ENCODE data around the gene HDDC3.
"Not testable (repeated sequence)": the region's sequence is repeated elsewhere in the genome, so short reads cannot be mapped to it uniquely, and the experiment has no call there.

HDDC3 gene

DNA sequence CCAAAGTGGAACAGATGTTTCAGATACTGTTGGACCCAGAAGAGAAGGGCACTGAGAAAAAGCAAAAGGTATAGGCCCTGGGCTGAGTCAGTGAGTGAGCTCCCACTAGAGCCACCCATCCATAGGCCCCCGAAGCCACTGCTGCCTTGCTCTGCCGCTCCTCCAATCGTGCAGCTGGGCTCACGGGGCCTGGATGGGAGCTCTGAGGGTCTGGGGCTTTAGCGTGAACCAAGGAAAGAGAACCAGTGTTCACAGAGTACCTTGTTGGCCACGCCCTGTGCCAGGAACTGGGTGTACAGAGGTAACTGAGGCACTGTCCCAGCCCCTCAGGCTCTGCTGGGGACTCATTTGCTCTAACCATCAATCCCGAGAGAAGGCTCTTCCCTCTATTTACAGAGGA, 7.4 kb upstream of the HDDC3 start:
- Histone ChIP-seq H3K36me3 (ENCODE audit: insufficient read depth, low read length) (peaks cover 55% of the 10 kb centered on the region), H3K27me3 (ENCODE audit: control insufficient read depth, insufficient read depth, low read length) (no peaks in the 10 kb centered on the region), H3K4me2 (ENCODE audit: low read length) (no peak overlapping the region), H3K4me3 (ENCODE audit: low read length) (no peak overlapping the region), H3K9ac (ENCODE audit: low read depth, low read length) (no peak overlapping the region), H3K9me3 (replicated peaks; ENCODE audit: low read length) (no peaks in the 10 kb centered on the region), H3K4me1 (ENCODE audit: control insufficient read depth, insufficient read depth, low read length) (peaks cover 16% of the 10 kb centered on the region)

- Histone ChIP-seq H3K27me3 (ENCODE audit: control insufficient read depth, insufficient read depth, low read length) (no peaks in the 10 kb centered on the region), H3K4me1 (ENCODE audit: control insufficient read depth, insufficient read depth, low read length) (peaks cover 23% of the 10 kb centered on the region), H3K36me3 (ENCODE audit: insufficient read depth, low read length) (peaks cover 48% of the 10 kb centered on the region), H3K4me3 (ENCODE audit: low read length) (no peak overlapping the region), H3K9ac (ENCODE audit: low read depth, low read length) (no peak overlapping the region), H3K4me2 (ENCODE audit: low read length) (no peak overlapping the region), H3K9me3 (replicated peaks; ENCODE audit: low read length) (no peaks in the 10 kb centered on the region)
Measured at GRCh38 chr15:90938261-90938660, 5.9 kb upstream of the HDDC3 start.

GRCh38 chr15:90936823-90937222, 4.5 kb upstream of the HDDC3 start:
- H3K27me3 ChIP-seq (ENCODE audit: control insufficient read depth, insufficient read depth, low read length): no peaks in the 10 kb centered on the region
- H3K9me3 ChIP-seq (replicated peaks; ENCODE audit: low read length): no peaks in the 10 kb centered on the region
- H3K4me1 ChIP-seq (ENCODE audit: control insufficient read depth, insufficient read depth, low read length): peaks cover 29% of the 10 kb centered on the region
- peaks cover 34% of the 10 kb centered on the region for H3K36me3 ChIP-seq (ENCODE audit: insufficient read depth, low read length)
- no peak overlapping the region for H3K4me3 ChIP-seq (ENCODE audit: low read length)
- H3K4me2 ChIP-seq (ENCODE audit: low read length): peak overlapping the region; percentile 97
- H3K9ac ChIP-seq (ENCODE audit: low read depth, low read length): peak overlapping the region; percentile 94

DNA sequence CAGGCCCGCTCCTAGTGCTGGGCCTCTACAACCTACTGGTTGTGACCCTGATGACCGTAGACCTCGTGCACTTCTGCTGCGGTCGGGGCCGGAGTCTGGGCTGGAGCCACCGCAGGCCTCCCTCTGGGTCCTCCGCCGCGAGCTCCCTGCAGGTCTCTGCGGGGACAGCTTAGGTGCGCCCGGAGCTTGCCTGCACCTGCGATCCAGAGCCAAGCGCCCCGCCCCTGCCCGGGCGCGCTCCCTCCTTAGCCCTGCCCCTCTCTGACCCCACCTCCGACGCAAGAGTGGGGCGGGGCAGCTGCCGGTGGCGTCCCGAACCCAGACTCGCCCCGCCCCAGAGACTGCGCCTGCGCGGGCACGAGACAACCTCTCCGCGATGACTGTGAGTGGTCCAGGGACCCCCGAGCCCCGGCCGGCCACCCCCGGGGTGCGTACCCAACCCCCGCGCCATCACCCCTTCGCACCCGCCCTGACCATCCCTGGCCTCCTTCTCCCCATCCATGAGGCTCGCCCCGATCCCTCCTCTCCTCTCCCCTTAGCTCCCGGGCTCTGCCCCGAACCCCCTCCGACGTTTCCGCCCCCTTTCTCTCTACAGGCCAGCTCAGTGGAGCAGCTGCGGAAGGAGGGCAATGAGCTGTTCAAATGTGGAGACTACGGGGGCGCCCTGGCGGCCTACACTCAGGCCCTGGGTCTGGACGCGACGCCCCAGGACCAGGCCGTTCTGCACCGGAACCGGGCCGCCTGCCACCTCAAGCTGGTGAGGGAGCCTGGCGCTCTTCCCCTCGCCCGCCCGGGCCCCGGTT, 2.8 kb upstream of the HDDC3 start, which contains the start of gene UNC45A:
TSS of gene UNC45A (plus strand) at position 337 of the 803 bp plus-strand sequence. CDS start at position 377, 40 bp downstream.
- Histone ChIP-seq H3K4me1 (ENCODE audit: control insufficient read depth, insufficient read depth, low read length) (peaks cover 44% of the 10 kb centered on the region), H3K27me3 (ENCODE audit: control insufficient read depth, insufficient read depth, low read length) (no peaks in the 10 kb centered on the region), H3K36me3 (ENCODE audit: insufficient read depth, low read length) (peaks cover 21% of the 10 kb centered on the region), H3K4me3 (ENCODE audit: low read length) (peak within 1 kb of the TSS; percentile 90), H3K9ac (ENCODE audit: low read depth, low read length) (peak within 1 kb of the TSS; percentile 94), H3K4me2 (ENCODE audit: low read length) (peak within 1 kb of the TSS; percentile 97), H3K9me3 (replicated peaks; ENCODE audit: low read length) (no peaks in the 10 kb centered on the region)

DNA sequence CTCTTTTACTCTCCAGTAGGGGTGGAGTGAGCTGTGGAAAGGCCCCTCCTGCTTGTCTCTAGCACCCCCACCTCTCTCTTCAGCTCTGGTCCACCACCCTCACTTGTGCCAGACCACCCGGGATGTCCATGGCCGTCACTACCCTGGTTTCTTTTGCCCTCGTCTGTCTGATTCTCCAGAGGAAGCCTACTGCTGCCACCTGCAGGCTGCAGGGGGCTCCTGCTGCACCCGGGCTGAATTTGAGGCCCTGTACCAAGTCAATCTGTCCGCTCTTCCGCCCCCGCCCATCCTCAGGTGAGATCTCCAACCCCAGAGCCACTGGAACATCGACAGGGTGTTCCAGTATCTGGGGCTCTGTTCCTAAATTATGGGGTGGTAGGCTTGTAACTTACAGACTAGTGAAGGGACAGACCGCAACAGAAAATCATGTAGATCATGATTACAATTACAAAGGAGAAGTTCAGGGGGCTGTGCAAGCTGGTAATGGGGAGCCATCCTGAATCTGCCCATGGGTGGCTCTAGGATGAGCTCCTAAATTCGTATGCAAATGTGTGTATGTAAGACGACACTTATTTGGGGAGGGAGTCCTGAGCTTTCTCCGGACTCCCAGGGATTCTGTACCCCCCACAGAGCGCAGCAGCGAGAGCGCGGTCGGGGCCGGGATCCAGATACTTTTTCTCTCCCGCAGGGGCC, 2.1 kb upstream of the HDDC3 start:
- peak overlapping the region; percentile 90 for H3K4me3 ChIP-seq (ENCODE audit: low read length)
- H3K4me2 ChIP-seq (ENCODE audit: low read length): peak overlapping the region; percentile 97
- peak overlapping the region; percentile 94 for H3K9ac ChIP-seq (ENCODE audit: low read depth, low read length)
- peaks cover 47% of the 10 kb centered on the region for H3K4me1 ChIP-seq (ENCODE audit: control insufficient read depth, insufficient read depth, low read length)
- no peaks in the 10 kb centered on the region for H3K9me3 ChIP-seq (replicated peaks; ENCODE audit: low read length)
- peaks cover 14% of the 10 kb centered on the region for H3K36me3 ChIP-seq (ENCODE audit: insufficient read depth, low read length)
- H3K27me3 ChIP-seq (ENCODE audit: control insufficient read depth, insufficient read depth, low read length): no peaks in the 10 kb centered on the region

GRCh38 chr15:90933301-90933700, 952 bp upstream of the HDDC3 start:
- no peak overlapping the region for H3K4me2 ChIP-seq (ENCODE audit: low read length)
- peaks cover 7% of the 10 kb centered on the region for H3K36me3 ChIP-seq (ENCODE audit: insufficient read depth, low read length)
- H3K9ac ChIP-seq (ENCODE audit: low read depth, low read length): no peak overlapping the region
- peaks cover 49% of the 10 kb centered on the region for H3K4me1 ChIP-seq (ENCODE audit: control insufficient read depth, insufficient read depth, low read length)
- no peaks in the 10 kb centered on the region for H3K9me3 ChIP-seq (replicated peaks; ENCODE audit: low read length)
- H3K27me3 ChIP-seq (ENCODE audit: control insufficient read depth, insufficient read depth, low read length): no peaks in the 10 kb centered on the region
- H3K4me3 ChIP-seq (ENCODE audit: low read length): no peak overlapping the region

DNA sequence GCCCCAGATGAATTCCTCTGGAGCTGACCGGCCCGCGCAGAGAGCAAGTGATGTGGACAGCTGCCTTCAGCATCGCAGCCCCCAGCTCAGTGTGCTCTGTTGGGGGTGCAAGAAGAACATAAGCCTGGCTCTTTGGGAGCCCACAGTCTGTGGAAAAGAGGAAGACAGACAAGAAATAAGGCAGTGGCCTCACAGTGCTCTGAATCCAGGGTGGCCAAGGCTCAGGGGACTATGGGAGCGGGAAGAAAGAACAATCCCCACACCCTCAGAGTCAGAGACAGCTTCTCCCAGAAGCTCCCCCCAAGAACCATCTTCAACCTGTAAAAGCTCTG, 277 bp upstream of the HDDC3 start:
- H3K4me3 ChIP-seq (ENCODE audit: low read length): peak overlapping the region; percentile 94
- H3K4me1 ChIP-seq (ENCODE audit: control insufficient read depth, insufficient read depth, low read length): peaks cover 49% of the 10 kb centered on the region
- H3K4me2 ChIP-seq (ENCODE audit: low read length): peak overlapping the region; percentile 100

GRCh38 chr15:90931575-90931827, 848 bp downstream of the HDDC3 start:
- peaks cover 44% of the 10 kb centered on the region for H3K4me1 ChIP-seq (ENCODE audit: control insufficient read depth, insufficient read depth, low read length)
- no peaks in the 10 kb centered on the region for H3K27me3 ChIP-seq (ENCODE audit: control insufficient read depth, insufficient read depth, low read length)
- H3K9ac ChIP-seq (ENCODE audit: low read depth, low read length): peak overlapping the region; percentile 88
- no peaks in the 10 kb centered on the region for H3K9me3 ChIP-seq (replicated peaks; ENCODE audit: low read length)
- peak overlapping the region; percentile 100 for H3K4me2 ChIP-seq (ENCODE audit: low read length)
- no peaks in the 10 kb centered on the region for H3K36me3 ChIP-seq (ENCODE audit: insufficient read depth, low read length)
- H3K4me3 ChIP-seq (ENCODE audit: low read length): peak overlapping the region; percentile 94

More for the DNA sequence above, 277 bp upstream of the HDDC3 start:
- peaks cover 5% of the 10 kb centered on the region for H3K36me3 ChIP-seq (ENCODE audit: insufficient read depth, low read length)
- no peaks in the 10 kb centered on the region for H3K9me3 ChIP-seq (replicated peaks; ENCODE audit: low read length)
- H3K9ac ChIP-seq (ENCODE audit: low read depth, low read length): peak overlapping the region; percentile 88
- no peaks in the 10 kb centered on the region for H3K27me3 ChIP-seq (ENCODE audit: control insufficient read depth, insufficient read depth, low read length)

DNA sequence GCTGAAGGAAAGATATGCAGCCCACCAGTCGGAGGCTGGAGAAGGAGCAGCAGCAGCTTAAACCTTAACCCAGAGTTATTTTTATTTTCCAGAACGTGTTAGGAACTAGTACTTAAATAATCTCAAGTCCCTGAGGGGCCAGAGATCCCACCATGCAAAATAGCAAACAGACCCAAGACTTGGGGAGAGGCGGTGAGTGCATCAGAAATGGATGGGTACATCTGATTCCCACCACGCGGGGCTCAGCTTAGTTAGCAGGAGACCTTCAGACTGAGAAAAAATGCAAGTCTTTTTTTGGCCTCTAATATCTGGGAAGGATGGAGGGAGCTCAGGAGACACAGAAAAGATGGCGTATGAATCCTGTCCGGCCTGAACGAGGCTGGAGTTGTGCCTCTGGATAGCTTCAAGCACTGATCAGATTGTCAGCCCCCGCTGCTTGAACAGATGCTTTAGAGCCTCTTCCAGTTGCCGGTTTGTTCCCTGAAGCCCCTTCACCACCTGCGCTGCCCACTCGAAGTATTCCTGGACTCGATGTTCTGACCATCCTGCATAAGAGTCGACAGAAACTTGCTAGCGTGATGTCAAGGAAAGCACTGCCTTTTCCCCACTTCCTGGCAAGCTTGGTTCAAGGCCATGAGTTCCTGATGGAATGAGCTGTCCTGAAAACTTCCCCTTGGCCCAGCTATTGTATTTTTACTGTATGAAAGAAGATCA, 1.3 kb downstream of the HDDC3 start:
- peak overlapping the region; percentile 79 for H3K4me3 ChIP-seq (ENCODE audit: low read length)
- H3K4me1 ChIP-seq (ENCODE audit: control insufficient read depth, insufficient read depth, low read length): peaks cover 39% of the 10 kb centered on the region
- H3K9me3 ChIP-seq (replicated peaks; ENCODE audit: low read length): no peaks in the 10 kb centered on the region
- peak overlapping the region; percentile 84 for H3K9ac ChIP-seq (ENCODE audit: low read depth, low read length)
- H3K4me2 ChIP-seq (ENCODE audit: low read length): peak overlapping the region; percentile 100
- no peaks in the 10 kb centered on the region for H3K27me3 ChIP-seq (ENCODE audit: control insufficient read depth, insufficient read depth, low read length)
- H3K36me3 ChIP-seq (ENCODE audit: insufficient read depth, low read length): no peaks in the 10 kb centered on the region

DNA sequence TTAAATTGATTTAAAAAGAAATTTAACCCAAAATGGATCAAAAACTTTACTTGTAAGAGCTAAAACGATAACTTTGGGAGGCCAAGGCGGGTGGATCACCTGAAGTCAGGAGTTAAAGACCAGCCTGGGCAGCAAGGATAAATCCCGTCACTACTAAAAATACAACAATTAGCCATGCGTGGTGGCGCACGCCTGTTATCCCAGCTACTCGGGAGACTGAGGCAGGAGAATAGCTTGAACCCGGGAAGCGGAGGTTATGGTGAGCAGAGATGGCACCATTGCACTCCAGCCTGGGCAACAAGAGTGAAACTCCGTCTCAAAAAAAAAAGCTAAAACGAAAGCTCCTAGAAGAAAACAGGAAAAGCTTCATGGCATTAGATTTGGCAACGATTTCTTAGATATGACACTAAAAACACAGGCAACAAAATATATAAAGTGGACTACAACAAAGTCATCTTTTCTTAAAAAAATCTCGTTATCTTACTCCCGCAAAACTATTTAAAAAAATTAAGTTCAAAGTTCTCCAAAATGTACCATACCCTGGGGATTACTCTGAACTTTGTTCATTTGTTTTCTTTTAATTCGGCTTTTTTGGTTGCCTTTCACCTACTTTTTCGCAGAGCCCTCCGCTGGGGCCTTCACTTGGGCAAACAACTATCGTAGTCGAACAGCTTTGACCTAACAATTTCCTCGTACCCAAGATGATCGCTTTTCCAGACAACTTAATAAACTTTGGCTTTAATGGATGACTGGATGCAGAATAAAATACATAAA, 2.9 kb downstream of the HDDC3 start:
- Histone ChIP-seq H3K4me1 (ENCODE audit: control insufficient read depth, insufficient read depth, low read length) (peaks cover 30% of the 10 kb centered on the region), H3K4me3 (ENCODE audit: low read length) (peak overlapping the region; percentile 79)

GRCh38 chr15:90928106-90928505, 4.2 kb downstream of the HDDC3 start:
- not testable (repeated sequence) for H3K36me3 ChIP-seq (ENCODE audit: insufficient read depth, low read length); H3K9ac ChIP-seq (ENCODE audit: low read depth, low read length); H3K4me3 ChIP-seq (ENCODE audit: low read length); H3K27me3 ChIP-seq (ENCODE audit: control insufficient read depth, insufficient read depth, low read length); H3K9me3 ChIP-seq (replicated peaks; ENCODE audit: low read length); H3K4me2 ChIP-seq (ENCODE audit: low read length)
- H3K4me1 ChIP-seq (ENCODE audit: control insufficient read depth, insufficient read depth, low read length): peaks cover 27% of the 10 kb centered on the region

More for the DNA sequence above, 2.9 kb downstream of the HDDC3 start:
- Histone ChIP-seq H3K36me3 (ENCODE audit: insufficient read depth, low read length) (no peaks in the 10 kb centered on the region), H3K9ac (ENCODE audit: low read depth, low read length) (peak overlapping the region; percentile 84), H3K4me2 (ENCODE audit: low read length) (peak overlapping the region; percentile 100), H3K9me3 (replicated peaks; ENCODE audit: low read length) (no peaks in the 10 kb centered on the region), H3K27me3 (ENCODE audit: control insufficient read depth, insufficient read depth, low read length) (no peaks in the 10 kb centered on the region)

All from skeletal muscle satellite cell (primary cell).